MM.1S (cell line): ENCODE results near the gene PSMB5.

ENCODE experiments used
- DNase-seq: peaks from one replicate; pipeline ENCODE4 v3.0.0-alpha.2; 2015
- H2AFZ ChIP-seq: fragments of 300-600 bp; sonication (generic); 2 replicates; pipeline ENCODE4 v1.6.0; 2016; ENCODE audit warnings: antibody characterized with exemption, low read length
- H3F3A ChIP-seq: fragments of 300-600 bp; sonication (generic); 2 replicates; pipeline ENCODE4 v1.6.1; 2016; ENCODE audit warnings: mild to moderate bottlenecking, antibody characterized with exemption, low read length, moderate library complexity, mixed read lengths; ENCODE audit not compliant: insufficient read depth
- H3K27ac ChIP-seq: fragments of 300-600 bp; sonication (generic); 2 replicates; pipeline ENCODE4 v1.5.1; 2016; ENCODE audit warnings: mild to moderate bottlenecking, low read length
- H3K27me3 ChIP-seq: fragments of 300-600 bp; sonication (generic); replicated peaks from 2 replicates; pipeline ENCODE4 v1.6.0; 2016; ENCODE audit warnings: low read length; ENCODE audit not compliant: insufficient read depth
- H3K36me3 ChIP-seq: fragments of 300-600 bp; sonication (generic); replicated peaks from 2 replicates; pipeline ENCODE4 v1.6.1; 2016; ENCODE audit warnings: mild to moderate bottlenecking, low read length, mixed read lengths; ENCODE audit not compliant: insufficient read depth
- H3K4me1 ChIP-seq: fragments of 300-600 bp; sonication (generic); 2 replicates; pipeline ENCODE4 v1.6.1; 2016; ENCODE audit warnings: low read length, mixed read lengths
- H3K4me2 ChIP-seq: fragments of 300-600 bp; sonication (generic); 2 replicates; pipeline ENCODE4 v1.6.0; 2016; ENCODE audit warnings: low read depth, low read length
- H3K4me3 ChIP-seq: fragments of 300-600 bp; sonication (generic); 2 replicates; pipeline ENCODE4 v1.5.1; 2016; ENCODE audit warnings: low read length, mixed read lengths
- H3K79me2 ChIP-seq: fragments of 300-600 bp; sonication (generic); 2 replicates; pipeline ENCODE4 v1.6.1; 2016; ENCODE audit warnings: mixed run types, low read length, mixed read lengths
- H3K9ac ChIP-seq: fragments of 300-600 bp; sonication (generic); 2 replicates; pipeline ENCODE4 v1.6.1; 2016; ENCODE audit warnings: low read length, mixed read lengths
- H3K9me2 ChIP-seq: fragments of 300-600 bp; sonication (generic); replicated peaks from 2 replicates; pipeline ENCODE4 v1.6.1; 2016; ENCODE audit warnings: mild to moderate bottlenecking, low read length, mixed read lengths; ENCODE audit not compliant: insufficient read depth
- H3K9me3 ChIP-seq: fragments of 300-600 bp; sonication (generic); replicated peaks from 2 replicates; pipeline ENCODE4 v1.6.1; 2016; ENCODE audit warnings: mild to moderate bottlenecking, low read length, mixed read lengths; ENCODE audit not compliant: insufficient read depth
- H4K20me1 ChIP-seq: fragments of 300-600 bp; sonication (generic); 2 replicates; pipeline ENCODE4 v1.6.1; 2016; ENCODE audit warnings: mild to moderate bottlenecking, low read length, moderate library complexity, mixed read lengths; ENCODE audit not compliant: insufficient read depth
- CTCF ChIP-seq: fragments of 300-600 bp; sonication (generic); IDR thresholded peaks from 2 replicates; pipeline ENCODE4 v1.5.1; 2016; ENCODE audit warnings: antibody characterized with exemption, low read length, mixed read lengths
- EZH2 ChIP-seq: fragments of 300-600 bp; sonication (generic); optimal IDR thresholded peaks from 2 replicates; pipeline ENCODE3; 2017; ENCODE audit warnings: low read depth, mild to moderate bottlenecking, antibody characterized with exemption, low read length, mixed read lengths
- EZH2phosphoT487 ChIP-seq: fragments of 300-600 bp; sonication (generic); IDR thresholded peaks from 2 replicates; pipeline ENCODE4 v1.6.1; 2018; ENCODE audit warnings: antibody characterized with exemption, low read length

Gene PSMB5

GRCh38 chr14:23063601-23064000 is 28.9 kb upstream of the PSMB5 start:
- Histone ChIP-seq H2AFZ (no peak overlapping the region), H3K4me3 (no peak overlapping the region), H3K27me3 (no peaks in the 10 kb centered on the region), H3K9ac (no peak overlapping the region), H3K36me3 (no peaks in the 10 kb centered on the region), H3K9me3 (no peaks in the 10 kb centered on the region), H3K4me1 (no peaks in the 10 kb centered on the region), H4K20me1 (no peaks in the 10 kb centered on the region), H3K27ac (no peak overlapping the region), H3K4me2 (no peak overlapping the region), H3K9me2 (no peaks in the 10 kb centered on the region), H3F3A (0 out of 2 replicates have a peak, but pooled peaks cover 5% of the 10 kb centered on the region), H3K79me2 (peaks cover 12% of the 10 kb centered on the region)
- DNase-seq: no peak
- no peak for TF ChIP-seq EZH2phosphoT487
- TF ChIP-seq EZH2: no peak
- TF ChIP-seq CTCF: no peak

- Histone ChIP-seq H3F3A (0 out of 2 replicates have a peak, but pooled peaks cover 10% of the 10 kb centered on the region), H3K4me2 (no peak overlapping the region), H3K9ac (no peak overlapping the region), H3K4me3 (no peak overlapping the region), H3K9me2 (no peaks in the 10 kb centered on the region), H3K27me3 (no peaks in the 10 kb centered on the region), H2AFZ (no peak overlapping the region), H3K79me2 (no peaks in the 10 kb centered on the region), H3K9me3 (no peaks in the 10 kb centered on the region), H3K27ac (no peak overlapping the region), H3K36me3 (no peaks in the 10 kb centered on the region), H4K20me1 (no peaks in the 10 kb centered on the region), H3K4me1 (no peaks in the 10 kb centered on the region)
- TF ChIP-seq EZH2: no peak
- TF ChIP-seq CTCF: no peak
- no peak for TF ChIP-seq EZH2phosphoT487
- DNase-seq: no peak
These were observed 27.3 kb upstream of the PSMB5 start for GRCh38 chr14:23062002-23062401.

DNA sequence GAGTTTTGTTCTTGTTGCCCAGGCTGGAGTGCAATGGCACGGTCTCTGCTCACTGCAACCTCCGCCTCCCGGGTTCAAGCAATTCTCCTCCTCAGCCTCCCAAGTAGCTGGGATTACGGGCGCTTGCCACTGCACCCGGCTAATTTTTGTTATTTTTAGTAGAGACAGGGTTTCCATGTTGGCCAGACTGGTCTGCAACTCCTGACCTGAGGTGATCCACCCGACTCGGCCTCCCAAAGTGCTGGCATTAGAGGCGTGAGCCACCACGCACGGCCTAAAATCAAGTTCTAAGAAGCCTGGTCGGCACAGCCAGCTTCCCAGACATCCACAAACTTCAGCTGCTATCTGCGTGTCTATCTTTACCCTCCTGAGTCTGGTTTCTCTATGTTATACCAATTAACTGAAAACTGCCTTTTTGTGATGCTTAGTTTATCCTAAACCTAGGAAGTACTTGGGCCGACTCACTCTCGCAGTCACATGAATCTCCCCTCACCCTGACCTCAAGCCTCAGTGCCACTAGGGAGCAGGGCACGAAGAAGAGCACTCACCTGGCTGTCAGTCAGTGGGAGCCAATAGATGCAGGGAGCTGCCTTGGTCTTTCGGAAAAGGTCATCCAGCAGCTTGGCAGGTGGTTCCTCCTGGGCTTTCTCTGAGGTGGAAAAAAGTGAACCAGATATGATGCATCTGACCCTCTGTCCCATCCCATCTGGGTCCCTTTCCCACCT is 26.0 kb upstream of the PSMB5 start:
- Histone ChIP-seq H3K27me3 (no peaks in the 10 kb centered on the region), H3K9me2 (no peaks in the 10 kb centered on the region), H3K36me3 (no peaks in the 10 kb centered on the region), H3K9ac (no peak overlapping the region), H3K4me2 (no peak overlapping the region), H4K20me1 (no peaks in the 10 kb centered on the region), H3K4me1 (no peaks in the 10 kb centered on the region), H2AFZ (no peak overlapping the region), H3K9me3 (no peaks in the 10 kb centered on the region), H3K4me3 (no peak overlapping the region), H3K27ac (no peak overlapping the region), H3K79me2 (no peaks in the 10 kb centered on the region), H3F3A (0 out of 2 replicates have a peak, but pooled peaks cover 14% of the 10 kb centered on the region)
- no peak for DNase-seq
- no peak for TF ChIP-seq CTCF
- no peak for TF ChIP-seq EZH2phosphoT487
- no peak for TF ChIP-seq EZH2
